GM12872 (cell line): ENCODE data around the gene ACYP2.

Experiments used
- TF ChIP-seq, protein P1 (sequence below): IDR thresholded peaks from 3 replicates; pipeline ENCODE4 v1.5.1; 2011; ENCODE audit warnings: low read depth, mild to moderate bottlenecking, low read length, moderate library complexity; ENCODE audit not compliant: insufficient read depth

The ACYP2 gene

DNA sequence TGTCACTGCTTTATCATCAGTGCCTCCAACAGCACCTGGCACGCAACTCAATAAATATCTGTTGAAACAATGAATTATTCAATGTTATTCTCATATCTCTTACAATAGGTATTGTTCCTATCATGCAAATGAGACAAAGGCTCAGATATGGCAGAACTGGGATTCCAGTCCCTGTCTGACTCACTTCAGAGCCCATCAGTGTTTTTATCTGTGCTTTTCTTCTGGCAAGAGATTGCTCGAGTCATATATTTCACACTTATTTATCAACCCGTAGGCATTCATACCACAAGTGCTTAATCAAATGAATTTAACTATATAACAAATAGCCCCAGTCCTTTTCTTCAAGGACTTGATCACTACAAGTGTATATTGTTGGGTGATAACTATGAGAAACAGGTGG lies 217.0 kb downstream of the ACYP2 start:
- TF ChIP-seq, protein P1, sequence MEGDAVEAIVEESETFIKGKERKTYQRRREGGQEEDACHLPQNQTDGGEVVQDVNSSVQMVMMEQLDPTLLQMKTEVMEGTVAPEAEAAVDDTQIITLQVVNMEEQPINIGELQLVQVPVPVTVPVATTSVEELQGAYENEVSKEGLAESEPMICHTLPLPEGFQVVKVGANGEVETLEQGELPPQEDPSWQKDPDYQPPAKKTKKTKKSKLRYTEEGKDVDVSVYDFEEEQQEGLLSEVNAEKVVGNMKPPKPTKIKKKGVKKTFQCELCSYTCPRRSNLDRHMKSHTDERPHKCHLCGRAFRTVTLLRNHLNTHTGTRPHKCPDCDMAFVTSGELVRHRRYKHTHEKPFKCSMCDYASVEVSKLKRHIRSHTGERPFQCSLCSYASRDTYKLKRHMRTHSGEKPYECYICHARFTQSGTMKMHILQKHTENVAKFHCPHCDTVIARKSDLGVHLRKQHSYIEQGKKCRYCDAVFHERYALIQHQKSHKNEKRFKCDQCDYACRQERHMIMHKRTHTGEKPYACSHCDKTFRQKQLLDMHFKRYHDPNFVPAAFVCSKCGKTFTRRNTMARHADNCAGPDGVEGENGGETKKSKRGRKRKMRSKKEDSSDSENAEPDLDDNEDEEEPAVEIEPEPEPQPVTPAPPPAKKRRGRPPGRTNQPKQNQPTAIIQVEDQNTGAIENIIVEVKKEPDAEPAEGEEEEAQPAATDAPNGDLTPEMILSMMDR: no peak

DNA sequence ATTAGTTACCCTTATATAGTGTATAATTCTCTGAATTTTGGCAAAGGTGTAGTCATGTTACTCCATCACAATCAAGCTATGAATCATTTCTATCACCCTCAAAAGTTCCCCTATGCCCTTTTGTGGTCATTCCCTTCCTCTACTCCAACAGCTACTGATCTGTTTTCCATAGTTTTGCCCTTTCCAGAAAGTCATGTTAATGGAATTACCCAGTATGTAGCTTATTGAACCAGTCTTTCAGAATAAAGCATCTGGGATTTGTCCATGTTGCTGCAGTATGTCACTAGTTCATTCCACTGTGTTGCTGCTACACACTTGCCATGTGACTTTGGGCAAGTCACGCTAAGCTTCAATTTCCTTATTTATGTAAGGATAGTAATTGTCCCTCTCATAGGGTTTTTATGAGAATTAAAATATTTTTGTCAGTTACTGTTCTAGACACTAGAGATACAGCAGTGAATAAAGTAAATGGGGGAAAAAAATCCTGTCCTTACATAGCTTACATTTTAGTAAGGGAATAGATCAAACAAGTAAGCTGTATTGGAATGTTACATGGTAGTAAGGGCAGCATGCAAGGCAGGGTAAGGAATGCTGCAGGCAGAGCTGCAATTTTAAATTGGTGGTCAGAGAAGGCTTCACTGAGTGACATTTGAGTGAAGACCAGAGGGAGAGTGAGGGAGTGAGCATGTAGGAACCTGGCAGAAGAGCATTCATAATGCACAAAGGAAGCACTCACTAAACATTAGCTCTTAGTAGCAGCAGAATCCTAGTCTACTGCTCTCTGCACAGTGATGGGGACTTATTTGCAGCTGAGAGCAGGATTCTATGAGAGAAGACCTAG lies 220.9 kb downstream of the ACYP2 start:
- TF ChIP-seq, protein P1: no peak

DNA sequence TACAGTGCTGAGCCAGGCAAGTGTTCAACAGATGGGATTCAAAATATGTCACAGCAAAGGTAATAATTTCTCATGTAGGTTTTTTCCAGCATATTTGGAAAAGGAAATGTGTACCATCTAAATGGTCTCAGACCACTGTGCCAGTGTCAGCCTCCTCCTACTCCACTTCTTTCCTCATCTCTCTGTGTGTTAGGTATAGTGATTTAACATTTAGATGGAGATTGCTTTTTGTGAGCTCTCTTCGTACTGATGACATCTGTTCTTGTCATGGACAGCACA lies 221.5 kb downstream of the ACYP2 start:
- TF ChIP-seq, protein P1: no peak

DNA sequence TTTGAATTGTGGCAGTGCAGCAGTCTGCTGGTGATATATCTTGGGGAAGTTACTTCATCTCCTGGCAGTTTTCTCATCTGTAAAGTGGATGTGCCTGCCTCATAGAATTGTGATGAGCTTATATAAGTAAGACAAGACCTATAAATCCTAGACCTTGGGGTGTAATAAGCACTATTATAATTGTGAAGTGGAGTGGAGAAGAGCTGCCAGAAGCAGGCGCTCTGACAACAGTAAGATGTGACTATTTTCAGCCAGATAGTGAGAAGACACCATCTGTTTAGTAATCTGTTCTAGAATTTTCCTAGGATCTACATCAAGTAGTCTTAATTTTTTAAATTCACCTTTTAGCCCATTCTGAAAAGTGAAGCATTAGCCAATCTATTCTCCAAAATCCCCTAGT lies 226.2 kb downstream of the ACYP2 start:
- TF ChIP-seq, protein P1: peak; percentile 22; the same call in 1 of the 3 replicates

DNA sequence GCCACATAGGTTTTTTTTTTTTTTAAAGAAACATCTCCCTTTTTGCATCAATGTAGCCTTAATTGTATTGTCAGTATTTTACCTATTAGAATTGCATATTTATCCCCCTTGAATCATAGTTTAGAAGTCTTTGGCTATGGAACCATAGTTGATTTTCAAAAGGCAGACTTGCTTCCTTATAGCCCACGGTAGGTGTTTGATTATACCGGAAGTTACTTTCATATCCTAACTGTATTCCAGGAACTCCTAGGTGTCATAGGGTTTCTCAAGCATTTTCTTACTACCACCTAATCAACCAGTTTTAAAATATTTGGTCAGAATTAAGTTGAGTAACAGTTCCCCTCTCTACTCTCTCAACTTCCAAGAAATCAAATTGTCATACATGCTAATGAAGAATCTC lies 227.2 kb downstream of the ACYP2 start:
- TF ChIP-seq, protein P1: no peak

DNA sequence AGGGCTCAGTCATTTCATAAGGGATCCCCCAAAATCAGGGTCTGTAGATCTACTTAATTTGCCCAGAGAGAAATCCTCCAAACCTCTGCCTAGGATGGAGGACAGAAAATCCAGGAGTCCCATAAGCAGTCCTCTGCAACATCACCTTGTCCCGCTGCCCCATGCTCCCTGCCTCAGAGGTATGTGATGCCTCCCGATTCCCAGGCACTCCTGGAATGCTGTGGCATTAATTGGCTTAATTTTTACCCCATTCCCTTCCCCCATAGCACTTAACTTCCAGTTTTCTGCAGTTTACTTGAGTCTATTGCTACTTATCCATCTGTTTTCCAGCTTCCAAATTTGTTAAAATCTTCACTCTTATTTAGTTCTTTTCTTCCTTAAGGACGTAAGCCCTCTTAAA lies 232.2 kb downstream of the ACYP2 start:
- TF ChIP-seq, protein P1: no peak

DNA sequence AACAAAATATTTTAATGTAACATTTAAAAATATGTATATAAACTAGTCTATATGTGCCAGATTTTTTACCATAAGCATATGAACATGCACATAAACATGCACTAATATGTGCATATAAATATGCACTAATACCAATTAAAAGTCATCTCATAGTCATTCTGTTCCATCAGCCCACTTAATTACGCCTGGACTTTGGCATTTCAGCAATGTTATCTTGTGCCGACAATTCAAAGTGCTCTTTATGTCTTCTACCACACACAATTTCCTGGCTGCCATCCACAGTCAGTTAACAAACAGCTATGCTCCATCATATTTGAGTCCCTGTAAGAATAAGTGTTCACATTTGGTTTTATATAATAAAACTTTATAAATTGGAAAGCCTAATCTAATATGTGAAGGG lies 233.2 kb downstream of the ACYP2 start:
- TF ChIP-seq, protein P1: no peak
